ENCODE data around the gene UMPS.
"Not testable (repeated sequence)": the region's sequence is repeated elsewhere in the genome, so short reads cannot be mapped to it uniquely, and the experiment has no call there.

Gene UMPS

DNA sequence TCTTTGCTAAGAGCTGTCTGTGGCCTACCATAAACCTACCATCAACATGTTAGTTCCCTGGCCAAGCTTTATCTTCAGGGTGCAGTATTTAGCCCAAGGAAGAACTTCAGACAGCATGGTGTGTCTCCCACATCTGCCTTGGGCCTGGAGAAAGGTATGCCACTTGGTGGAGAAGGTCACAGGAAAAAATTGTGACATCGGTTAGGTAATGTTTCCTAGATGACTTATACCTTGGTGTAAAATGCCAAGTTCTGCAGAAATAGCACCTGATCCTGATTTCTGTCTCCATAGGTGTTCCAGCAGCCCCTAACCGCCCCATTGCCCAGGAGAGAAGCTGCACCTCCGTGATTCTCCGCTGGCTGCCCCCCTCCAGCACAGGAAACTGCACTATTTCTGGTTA, 33.0 kb upstream of the UMPS start:
- no peak overlapping the region for H3K9ac ChIP-seq (ENCODE audit: low read length)
- H3K36me3 ChIP-seq (ENCODE audit: control insufficient read depth, insufficient read depth, low read length): no peaks in the 10 kb centered on the region
- no peak overlapping the region for H3K4me3 ChIP-seq (ENCODE audit: low read length)
- H3K4me1 ChIP-seq (ENCODE audit: control insufficient read depth, insufficient read depth, low read length): no peaks in the 10 kb centered on the region
- H3K27me3 ChIP-seq (ENCODE audit: control insufficient read depth, insufficient read depth, low read length): no peaks in the 10 kb centered on the region
- H3K27ac ChIP-seq (ENCODE audit: low read depth, low read length): no peak overlapping the region

DNA sequence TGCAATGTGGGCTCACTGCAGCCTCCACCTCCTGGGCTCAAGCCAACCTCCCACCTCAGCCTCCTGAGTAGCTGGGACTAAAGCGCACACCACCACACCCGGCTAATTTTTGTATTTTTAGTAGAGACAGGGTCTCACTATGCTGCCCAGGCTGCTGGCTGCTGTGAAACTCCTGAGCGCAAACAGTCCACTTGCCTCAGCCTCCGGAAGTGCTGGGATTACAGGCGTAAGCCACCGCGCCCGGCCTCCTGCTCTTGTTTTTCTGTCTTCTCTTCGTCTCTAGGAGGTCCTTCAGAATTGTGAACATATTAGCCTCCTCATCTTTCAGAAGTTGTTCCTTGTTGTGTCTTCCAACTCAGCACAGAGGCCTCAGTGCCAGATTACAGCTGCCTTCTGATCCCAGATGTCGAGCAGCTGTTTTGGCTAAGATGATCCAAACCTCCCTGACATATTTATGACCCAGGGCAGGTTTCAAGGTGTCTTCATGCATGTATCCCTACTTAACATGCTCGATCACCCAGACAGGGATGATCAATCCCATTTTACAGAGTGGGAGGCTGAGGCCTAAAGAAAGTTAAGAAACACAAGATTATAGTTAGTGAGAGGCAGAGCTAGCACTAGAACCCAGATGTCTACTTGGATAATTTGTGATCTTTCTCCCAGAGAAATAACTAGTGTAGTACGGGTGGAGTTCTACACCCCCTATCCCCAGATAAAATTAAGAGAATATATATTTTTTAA, 32.1 kb upstream of the UMPS start:
- Histone ChIP-seq H3K9ac (ENCODE audit: low read length) (no peak overlapping the region), H3K27ac (ENCODE audit: low read depth, low read length) (no peak overlapping the region), H3K4me1 (ENCODE audit: control insufficient read depth, insufficient read depth, low read length) (no peaks in the 10 kb centered on the region), H3K27me3 (ENCODE audit: control insufficient read depth, insufficient read depth, low read length) (peaks cover 3% of the 10 kb centered on the region), H3K36me3 (ENCODE audit: control insufficient read depth, insufficient read depth, low read length) (no peaks in the 10 kb centered on the region), H3K4me3 (ENCODE audit: low read length) (no peak overlapping the region)

DNA sequence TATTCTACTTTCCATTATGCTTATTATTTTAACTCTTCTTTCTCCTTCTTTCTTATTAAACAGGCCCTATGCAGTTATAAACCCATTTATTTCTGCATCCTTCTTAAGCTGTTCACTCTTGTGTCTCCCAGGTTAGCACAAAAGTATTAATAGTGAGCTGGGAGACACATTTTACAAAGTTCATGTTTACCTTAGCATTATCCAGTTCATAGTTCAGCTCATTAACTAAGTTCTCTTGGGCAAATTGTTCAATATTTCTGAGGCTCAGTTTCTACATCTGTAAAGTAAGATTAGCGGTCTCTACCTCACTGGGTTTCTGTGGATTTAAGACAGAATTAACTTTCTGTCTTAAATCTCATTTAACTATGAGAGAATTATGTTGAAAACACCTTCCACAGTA, 31.2 kb upstream of the UMPS start:
- Histone ChIP-seq H3K27ac (ENCODE audit: low read depth, low read length) (no peak overlapping the region), H3K4me1 (ENCODE audit: control insufficient read depth, insufficient read depth, low read length) (no peaks in the 10 kb centered on the region), H3K4me3 (ENCODE audit: low read length) (no peak overlapping the region)

DNA sequence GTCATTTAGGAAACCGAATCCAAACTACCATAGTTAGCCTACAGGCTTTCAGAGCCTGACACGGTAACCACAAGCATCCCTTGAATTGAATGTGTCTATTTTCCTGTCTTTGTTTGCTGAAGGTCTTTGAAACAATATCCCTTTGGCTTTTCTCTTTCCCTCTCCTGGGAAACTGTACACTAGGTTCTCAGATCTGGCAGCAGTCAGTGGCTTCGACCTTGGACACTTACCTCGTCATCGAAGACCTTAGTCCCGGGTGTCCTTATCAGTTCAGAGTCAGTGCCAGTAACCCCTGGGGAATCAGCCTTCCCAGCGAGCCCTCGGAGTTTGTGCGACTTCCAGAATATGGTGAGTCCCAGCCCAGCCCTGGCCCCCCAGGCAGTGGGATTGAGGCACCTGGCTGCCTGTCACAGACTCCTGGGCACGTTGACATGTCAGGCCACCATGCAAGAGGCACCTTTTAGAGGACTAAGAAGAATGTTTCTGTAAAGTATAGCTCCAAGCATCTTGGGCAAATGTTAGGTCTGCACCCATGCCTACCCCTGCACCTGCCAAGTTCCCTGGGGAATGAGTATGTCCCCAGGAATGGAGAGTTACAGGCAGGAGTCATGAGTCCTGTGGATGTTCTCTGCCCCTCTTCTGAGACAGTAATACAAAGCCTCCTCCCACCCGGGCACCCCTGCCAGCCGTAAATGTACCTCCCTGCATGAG, 30.4 kb upstream of the UMPS start:
- Histone ChIP-seq H3K27ac (ENCODE audit: low read depth, low read length) (no peak overlapping the region), H3K9ac (ENCODE audit: low read length) (no peak overlapping the region), H3K27me3 (ENCODE audit: control insufficient read depth, insufficient read depth, low read length) (peaks cover 3% of the 10 kb centered on the region), H3K36me3 (ENCODE audit: control insufficient read depth, insufficient read depth, low read length) (no peaks in the 10 kb centered on the region), H3K4me3 (ENCODE audit: low read length) (no peak overlapping the region), H3K4me1 (ENCODE audit: control insufficient read depth, insufficient read depth, low read length) (no peaks in the 10 kb centered on the region)

More for the DNA sequence above, 31.2 kb upstream of the UMPS start:
- peaks cover 3% of the 10 kb centered on the region for H3K27me3 ChIP-seq (ENCODE audit: control insufficient read depth, insufficient read depth, low read length)
- H3K9ac ChIP-seq (ENCODE audit: low read length): no peak overlapping the region
- no peaks in the 10 kb centered on the region for H3K36me3 ChIP-seq (ENCODE audit: control insufficient read depth, insufficient read depth, low read length)

DNA sequence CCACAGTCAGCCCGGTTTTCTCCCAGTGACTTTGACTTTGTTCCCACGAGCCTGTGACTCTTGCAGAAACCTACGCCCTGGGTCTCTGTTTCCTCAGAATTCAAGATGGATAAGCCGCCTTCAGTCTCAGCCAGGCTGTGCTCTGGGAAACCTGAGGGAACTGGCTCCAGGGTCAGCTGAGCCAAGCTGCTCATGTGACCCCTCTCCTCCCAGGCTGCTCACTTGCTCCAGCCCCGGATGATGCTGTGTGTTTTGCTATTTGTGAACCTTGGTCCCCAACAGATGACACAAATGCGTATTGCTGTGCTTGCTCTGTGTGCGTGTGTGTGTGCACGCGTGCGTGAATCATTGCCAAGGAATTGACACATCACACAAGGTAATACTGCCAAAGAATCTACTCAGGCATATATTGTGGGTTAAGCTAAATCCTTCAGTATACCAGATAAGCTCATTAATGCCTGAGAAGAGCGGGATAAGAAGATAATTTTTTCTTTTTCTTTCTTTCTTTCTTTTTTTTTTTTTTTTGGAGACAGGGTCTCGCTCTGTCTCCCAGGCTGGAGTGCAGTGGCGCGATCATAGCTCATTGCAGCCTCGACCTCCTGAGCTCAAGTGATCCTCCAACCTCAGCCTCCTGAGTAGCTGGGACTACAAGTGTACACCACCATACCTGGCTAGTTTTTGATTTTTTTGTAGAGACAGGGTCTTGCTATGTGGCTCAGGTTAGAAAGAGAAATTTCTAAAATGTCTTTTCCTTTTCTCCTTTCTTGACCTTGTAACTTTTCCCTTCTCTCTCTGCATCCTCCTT, 29.2 kb upstream of the UMPS start:
- Histone ChIP-seq H3K4me1 (ENCODE audit: control insufficient read depth, insufficient read depth, low read length) (no peaks in the 10 kb centered on the region), H3K27me3 (ENCODE audit: control insufficient read depth, insufficient read depth, low read length) (peaks cover 3% of the 10 kb centered on the region), H3K27ac (ENCODE audit: low read depth, low read length) (no peak overlapping the region), H3K4me3 (ENCODE audit: low read length) (no peak overlapping the region), H3K36me3 (ENCODE audit: control insufficient read depth, insufficient read depth, low read length) (no peaks in the 10 kb centered on the region), H3K9ac (ENCODE audit: low read length) (no peak overlapping the region)

DNA sequence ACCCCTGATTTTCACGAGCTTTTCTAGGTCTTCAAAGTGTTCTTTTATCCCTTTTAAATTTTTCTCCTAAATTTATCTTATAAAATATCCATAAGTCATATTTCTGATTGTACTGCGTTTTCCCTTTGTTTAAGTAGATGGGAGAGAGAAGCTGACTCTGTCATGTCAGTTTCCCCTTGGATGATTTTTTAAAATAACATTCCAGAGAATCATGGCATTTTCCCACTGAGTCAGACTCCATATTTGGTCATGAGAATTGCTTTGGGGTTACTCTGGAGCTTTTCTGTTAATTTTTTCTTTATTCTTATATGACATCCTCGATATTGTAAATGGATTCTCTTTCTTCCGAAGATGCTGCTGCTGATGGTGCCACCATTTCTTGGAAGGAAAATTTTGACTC, 28.6 kb upstream of the UMPS start:
- H3K4me3 ChIP-seq (ENCODE audit: low read length): no peak overlapping the region
- no peaks in the 10 kb centered on the region for H3K36me3 ChIP-seq (ENCODE audit: control insufficient read depth, insufficient read depth, low read length)
- H3K9ac ChIP-seq (ENCODE audit: low read length): no peak overlapping the region
- no peak overlapping the region for H3K27ac ChIP-seq (ENCODE audit: low read depth, low read length)
- H3K27me3 ChIP-seq (ENCODE audit: control insufficient read depth, insufficient read depth, low read length): peaks cover 3% of the 10 kb centered on the region
- H3K4me1 ChIP-seq (ENCODE audit: control insufficient read depth, insufficient read depth, low read length): no peaks in the 10 kb centered on the region

DNA sequence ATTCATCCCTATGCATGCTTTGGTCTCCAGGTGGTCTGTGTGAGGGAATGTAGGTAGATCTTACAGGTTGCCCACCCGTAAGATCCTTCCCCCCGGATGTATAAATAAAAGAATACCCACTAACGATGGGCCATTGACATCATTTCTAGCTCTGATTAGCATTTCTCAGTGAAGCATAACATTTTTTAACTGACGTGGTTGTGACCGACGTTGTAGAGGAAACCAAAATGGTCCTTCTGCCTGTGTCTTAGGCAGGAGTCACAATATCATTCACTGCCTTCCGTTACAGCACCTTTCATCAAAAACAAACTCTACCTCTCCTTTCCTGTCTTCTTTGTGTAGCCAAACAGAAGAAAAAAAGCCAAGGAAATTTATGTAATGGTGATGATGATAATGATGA, 27.3 kb upstream of the UMPS start:
- Histone ChIP-seq H3K27ac (ENCODE audit: low read depth, low read length) (no peak overlapping the region), H3K27me3 (ENCODE audit: control insufficient read depth, insufficient read depth, low read length) (peaks cover 3% of the 10 kb centered on the region), H3K36me3 (ENCODE audit: control insufficient read depth, insufficient read depth, low read length) (no peaks in the 10 kb centered on the region), H3K9ac (ENCODE audit: low read length) (no peak overlapping the region), H3K4me1 (ENCODE audit: control insufficient read depth, insufficient read depth, low read length) (no peaks in the 10 kb centered on the region), H3K4me3 (ENCODE audit: low read length) (no peak overlapping the region)

DNA sequence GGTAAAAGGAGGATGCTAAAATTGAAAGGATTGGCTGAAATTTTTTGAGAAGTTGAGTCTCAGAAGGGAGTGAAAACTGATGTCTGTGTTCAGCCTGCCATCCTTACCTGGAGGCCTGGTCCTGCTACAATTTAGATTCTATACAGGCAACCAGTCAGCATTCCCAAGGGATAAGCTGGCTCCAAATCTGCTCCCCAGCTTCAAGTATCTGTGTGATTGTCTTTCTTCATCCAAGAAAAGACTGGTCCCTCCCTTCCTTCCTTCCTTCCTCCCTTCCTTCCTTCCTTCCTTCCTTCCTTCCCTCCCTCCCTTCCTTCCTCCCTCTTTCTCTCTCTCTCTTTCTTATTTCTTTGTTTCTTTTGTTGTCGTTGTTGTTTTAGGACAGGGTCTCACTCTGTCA, 24.7 kb upstream of the UMPS start:
- no peak overlapping the region for H3K9ac ChIP-seq (ENCODE audit: low read length)
- H3K4me3 ChIP-seq (ENCODE audit: low read length): no peak overlapping the region
- no peaks in the 10 kb centered on the region for H3K36me3 ChIP-seq (ENCODE audit: control insufficient read depth, insufficient read depth, low read length)
- H3K27me3 ChIP-seq (ENCODE audit: control insufficient read depth, insufficient read depth, low read length): peaks cover 3% of the 10 kb centered on the region
- no peaks in the 10 kb centered on the region for H3K4me1 ChIP-seq (ENCODE audit: control insufficient read depth, insufficient read depth, low read length)
- no peak overlapping the region for H3K27ac ChIP-seq (ENCODE audit: low read depth, low read length)

DNA sequence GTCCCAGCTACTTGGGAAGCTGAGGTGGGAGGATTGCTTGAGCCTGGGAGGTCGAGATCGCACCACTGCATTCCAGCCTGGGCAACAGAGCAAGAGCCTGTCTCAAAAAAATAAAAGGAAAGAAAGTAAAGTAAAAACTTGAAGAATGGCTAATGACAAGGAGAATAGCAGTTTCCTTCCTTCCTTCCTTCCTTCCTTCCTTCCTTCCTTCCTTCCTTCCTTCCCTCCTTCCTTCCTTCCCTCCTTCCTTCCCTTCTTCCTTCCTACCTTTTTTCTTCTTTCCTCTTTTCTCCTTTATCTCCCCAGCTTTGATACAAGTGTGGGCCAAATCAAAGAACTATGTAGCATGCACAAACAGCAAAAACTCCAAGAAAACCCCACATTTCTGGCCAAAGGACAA, 23.0 kb upstream of the UMPS start:
- not testable (repeated sequence) for H3K27me3 ChIP-seq (ENCODE audit: control insufficient read depth, insufficient read depth, low read length); H3K36me3 ChIP-seq (ENCODE audit: control insufficient read depth, insufficient read depth, low read length); H3K27ac ChIP-seq (ENCODE audit: low read depth, low read length); H3K9ac ChIP-seq (ENCODE audit: low read length); H3K4me3 ChIP-seq (ENCODE audit: low read length); H3K4me1 ChIP-seq (ENCODE audit: control insufficient read depth, insufficient read depth, low read length)

DNA sequence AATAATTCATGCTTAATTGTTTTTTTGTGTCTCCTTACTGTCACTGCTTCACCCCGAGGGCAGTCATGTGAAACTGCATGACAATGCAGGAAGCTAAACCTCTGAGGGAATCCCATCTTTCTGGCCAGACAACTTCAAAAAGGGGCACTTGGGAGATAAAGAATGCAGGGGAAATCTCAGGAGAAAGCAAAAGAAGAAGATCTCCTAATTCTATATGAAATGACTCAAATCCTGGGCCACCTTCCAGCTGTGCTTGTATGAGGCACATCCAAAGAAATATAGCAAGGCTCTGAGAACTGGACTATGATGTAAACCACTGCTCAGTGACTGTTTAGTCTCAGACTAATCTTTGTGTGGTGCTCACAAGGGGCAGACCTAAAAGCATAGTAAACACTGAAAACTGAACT, 22.6 kb upstream of the UMPS start:
- H3K36me3 ChIP-seq (ENCODE audit: control insufficient read depth, insufficient read depth, low read length): no peaks in the 10 kb centered on the region
- no peak overlapping the region for H3K4me3 ChIP-seq (ENCODE audit: low read length)
- no peak overlapping the region for H3K27ac ChIP-seq (ENCODE audit: low read depth, low read length)
- peaks cover 3% of the 10 kb centered on the region for H3K27me3 ChIP-seq (ENCODE audit: control insufficient read depth, insufficient read depth, low read length)
- no peak overlapping the region for H3K9ac ChIP-seq (ENCODE audit: low read length)
- no peaks in the 10 kb centered on the region for H3K4me1 ChIP-seq (ENCODE audit: control insufficient read depth, insufficient read depth, low read length)

DNA sequence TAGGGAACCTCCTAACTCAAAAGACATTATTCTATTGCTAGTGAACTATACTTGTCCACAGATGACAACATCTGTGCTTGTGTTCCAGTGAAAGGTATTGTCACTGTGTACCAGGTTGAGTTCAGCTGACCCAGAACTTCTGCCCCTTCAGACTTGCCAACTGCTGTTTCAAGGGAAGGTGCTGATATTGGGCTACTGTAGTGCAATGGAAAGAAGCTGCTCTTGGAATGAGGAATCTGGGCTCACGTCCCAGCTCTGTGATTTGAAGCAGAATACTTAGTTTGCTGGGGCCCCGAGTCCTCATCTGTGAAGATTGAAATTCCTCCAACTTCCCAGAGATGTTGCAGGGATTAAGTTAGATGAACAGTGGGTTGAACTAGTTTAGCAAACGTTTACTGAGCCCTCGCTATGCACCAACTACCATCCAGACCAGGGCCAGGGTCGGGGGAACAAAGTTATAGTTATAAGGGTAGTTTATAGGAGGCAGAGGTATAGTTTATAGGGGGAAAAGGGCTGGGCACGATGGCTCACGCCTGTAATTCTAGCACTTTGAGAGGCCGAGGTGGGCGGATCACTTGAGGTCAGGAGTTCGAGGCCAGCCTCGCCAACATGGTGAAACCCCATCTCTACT, 15.9 kb upstream of the UMPS start:
- no peaks in the 10 kb centered on the region for H3K27me3 ChIP-seq (ENCODE audit: control insufficient read depth, insufficient read depth, low read length)
- peaks cover 7% of the 10 kb centered on the region for H3K4me1 ChIP-seq (ENCODE audit: control insufficient read depth, insufficient read depth, low read length)
- H3K27ac ChIP-seq (ENCODE audit: low read depth, low read length): peak overlapping the region; percentile 14
- H3K4me3 ChIP-seq (ENCODE audit: low read length): no peak overlapping the region
- no peak overlapping the region for H3K9ac ChIP-seq (ENCODE audit: low read length)
- H3K36me3 ChIP-seq (ENCODE audit: control insufficient read depth, insufficient read depth, low read length): no peaks in the 10 kb centered on the region

DNA sequence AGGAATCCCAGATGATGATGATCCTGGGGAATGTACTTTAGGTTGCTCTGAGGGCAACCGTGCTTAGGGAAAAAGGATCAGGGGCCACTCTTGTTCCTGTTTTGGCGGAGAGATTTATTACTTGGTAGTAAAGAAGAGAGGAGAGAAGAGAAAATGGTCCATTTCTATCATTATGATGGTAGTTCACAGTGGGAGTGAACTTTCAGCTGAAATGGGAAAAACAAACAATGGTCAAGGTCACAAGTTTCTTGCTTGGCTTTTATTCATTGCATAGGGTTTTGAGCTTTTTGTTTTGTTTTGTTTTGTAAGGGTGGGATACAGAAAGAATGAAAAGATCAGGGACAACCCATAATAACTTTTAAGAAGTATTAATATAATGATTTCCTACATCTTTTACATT, 7.7 kb upstream of the UMPS start:
- Histone ChIP-seq H3K4me3 (ENCODE audit: low read length) (no peak overlapping the region), H3K4me1 (ENCODE audit: control insufficient read depth, insufficient read depth, low read length) (no peaks in the 10 kb centered on the region), H3K27me3 (ENCODE audit: control insufficient read depth, insufficient read depth, low read length) (no peaks in the 10 kb centered on the region), H3K9ac (ENCODE audit: low read length) (no peak overlapping the region), H3K27ac (ENCODE audit: low read depth, low read length) (no peak overlapping the region), H3K36me3 (ENCODE audit: control insufficient read depth, insufficient read depth, low read length) (no peaks in the 10 kb centered on the region)
